ENCODE results near the gene APOBEC3F. TPM values are rescaled to one million over a fixed set of nuclear protein-coding genes. Genes with fewer than 3 reads are reported as not detected.
"Not testable (repeated sequence)": the region's sequence is repeated elsewhere in the genome, so short reads cannot be mapped to it uniquely, and the experiment has no call there.

APOBEC3F gene
- total and polyA plus RNA-seq, 12 donors = 1.3 to 11.6 (median 5.1) TPM

DNA sequence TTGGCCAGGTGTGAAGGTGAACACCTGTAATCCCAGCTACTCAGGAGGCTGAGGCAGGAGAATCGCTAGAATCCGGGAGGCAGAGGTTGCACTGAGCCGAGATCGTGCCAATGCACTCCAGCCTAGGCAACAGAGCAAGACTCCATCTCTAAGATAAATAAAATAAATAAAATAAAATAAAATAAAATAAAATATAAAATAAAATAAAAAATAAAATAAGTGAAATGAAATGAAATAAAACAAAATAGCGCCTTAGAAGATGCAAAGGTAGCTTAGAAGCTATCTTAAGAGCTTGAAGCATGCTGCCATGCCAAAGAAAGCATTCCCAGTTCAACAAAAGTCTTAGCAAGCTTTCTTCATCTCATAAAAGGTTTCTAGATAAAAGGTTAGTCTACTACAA is 33.5 kb upstream of the APOBEC3F start:
- no peaks in the 10 kb centered on the region for H3K27me3 ChIP-seq
- no peak for ATAC-seq
- intact Hi-C loops (cut with DNase I) = loop anchor here in 9 of 10 donors (5.0 to 10.0 kb wide), 6 partner anchors 68 to 242 kb away; partner anchors contain the start of gene APOBEC3G (in 1 of the 9)

DNA sequence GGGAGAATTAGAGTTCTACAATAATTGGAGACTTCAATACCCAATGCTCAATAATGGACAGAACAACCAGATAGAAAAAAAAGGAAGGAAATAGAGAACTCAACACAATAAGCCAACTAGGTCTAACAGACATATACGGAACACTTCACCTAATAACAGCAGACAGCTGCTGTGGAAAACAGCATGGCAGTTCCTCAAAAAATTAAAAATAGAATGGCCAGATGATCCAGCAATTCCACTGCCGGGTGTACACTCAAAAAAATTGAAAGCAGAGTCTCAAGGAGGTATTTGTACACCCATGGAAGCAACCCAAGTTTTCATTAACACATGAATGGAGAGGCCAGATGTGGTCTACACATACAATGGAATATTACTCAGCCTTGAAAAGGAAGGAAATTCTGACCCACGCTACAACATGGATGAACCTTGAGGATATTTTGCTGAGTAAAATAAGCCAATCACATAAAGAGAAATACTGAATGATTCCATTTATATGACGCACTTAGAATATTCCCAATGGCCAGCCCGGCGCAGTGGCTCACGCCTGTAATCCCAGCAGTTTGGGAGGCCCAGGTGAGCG is 32.3 kb upstream of the APOBEC3F start:
- peak in 3 of 8 donors; percentile 34 to 39 (median 34) for ATAC-seq
- intact Hi-C loops (cut with DNase I) = loop anchor here in 9 of 10 donors (5.0 to 10.0 kb wide), 6 partner anchors 66 to 244 kb away; partner anchors contain the start of gene APOBEC3G (in 1 of the 9)
- not testable (repeated sequence) for H3K27me3 ChIP-seq, H3K36me3 ChIP-seq, H3K27ac ChIP-seq, H3K4me1 ChIP-seq, H3K9me3 ChIP-seq, DNase-seq, H3K4me3 ChIP-seq
- WGBS, 2 donors = 77 to 78% methylated on average over 8 of the region's 8 CpGs

More for the DNA sequence above, 33.5 kb upstream of the APOBEC3F start:
- DNase-seq = no peak
- H3K36me3 ChIP-seq = no peaks in the 10 kb centered on the region
- H3K4me3 ChIP-seq = no peak overlapping the region
- peaks cover 0 to 12% (median 7%) of the 10 kb centered on the region in 9 donors for H3K4me1 ChIP-seq
- H3K9me3 ChIP-seq = no peaks in the 10 kb centered on the region
- WGBS, 2 donors = 96 to 98% methylated on average over 5 of the region's 5 CpGs
- TF ChIP-seq, protein P1, sequence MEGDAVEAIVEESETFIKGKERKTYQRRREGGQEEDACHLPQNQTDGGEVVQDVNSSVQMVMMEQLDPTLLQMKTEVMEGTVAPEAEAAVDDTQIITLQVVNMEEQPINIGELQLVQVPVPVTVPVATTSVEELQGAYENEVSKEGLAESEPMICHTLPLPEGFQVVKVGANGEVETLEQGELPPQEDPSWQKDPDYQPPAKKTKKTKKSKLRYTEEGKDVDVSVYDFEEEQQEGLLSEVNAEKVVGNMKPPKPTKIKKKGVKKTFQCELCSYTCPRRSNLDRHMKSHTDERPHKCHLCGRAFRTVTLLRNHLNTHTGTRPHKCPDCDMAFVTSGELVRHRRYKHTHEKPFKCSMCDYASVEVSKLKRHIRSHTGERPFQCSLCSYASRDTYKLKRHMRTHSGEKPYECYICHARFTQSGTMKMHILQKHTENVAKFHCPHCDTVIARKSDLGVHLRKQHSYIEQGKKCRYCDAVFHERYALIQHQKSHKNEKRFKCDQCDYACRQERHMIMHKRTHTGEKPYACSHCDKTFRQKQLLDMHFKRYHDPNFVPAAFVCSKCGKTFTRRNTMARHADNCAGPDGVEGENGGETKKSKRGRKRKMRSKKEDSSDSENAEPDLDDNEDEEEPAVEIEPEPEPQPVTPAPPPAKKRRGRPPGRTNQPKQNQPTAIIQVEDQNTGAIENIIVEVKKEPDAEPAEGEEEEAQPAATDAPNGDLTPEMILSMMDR (IDR thresholded peaks at IDR 0.05) = no peak
- no peak overlapping the region for H3K27ac ChIP-seq

DNA sequence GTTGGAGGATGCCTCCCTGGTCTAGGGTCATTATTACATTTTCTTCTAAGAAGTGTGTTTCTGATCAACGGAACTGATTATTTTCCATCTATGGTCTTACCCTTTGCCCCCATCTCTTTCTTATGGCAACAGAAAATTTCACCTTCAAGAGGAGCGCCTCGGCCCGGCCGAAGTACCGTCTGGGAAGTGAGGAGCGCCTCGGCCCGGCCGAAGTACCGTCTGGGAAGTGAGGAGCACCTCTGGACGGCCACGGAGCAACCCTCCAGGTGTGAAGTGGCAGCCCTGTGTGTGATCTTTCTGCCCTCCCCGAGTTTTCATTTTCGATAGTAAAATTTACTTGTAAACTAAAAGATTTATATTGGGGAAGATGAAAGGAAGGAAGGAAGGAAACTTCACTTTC is 29.7 kb upstream of the APOBEC3F start:
- Histone ChIP-seq H3K27ac (no peak overlapping the region), H3K4me3 (no peak overlapping the region), H3K9me3 (no peaks in the 10 kb centered on the region), H3K36me3 (no peaks in the 10 kb centered on the region), H3K4me1 (peaks cover 0 to 26% (median 16%) of the 10 kb centered on the region in 9 donors), H3K27me3 (no peaks in the 10 kb centered on the region)
- TF ChIP-seq, protein P1 (IDR thresholded peaks at IDR 0.05) = no peak
- 82 to 87% methylated on average over 15 of the region's 15 CpGs for WGBS, 2 donors
- DNase-seq (no peak), ATAC-seq (no peak)
- intact Hi-C loops (cut with DNase I) = loop anchor here in 1 of 10 donors (10.0 kb wide), 1 partner anchor 104 kb away; no protein-coding TSS in a partner anchor

DNA sequence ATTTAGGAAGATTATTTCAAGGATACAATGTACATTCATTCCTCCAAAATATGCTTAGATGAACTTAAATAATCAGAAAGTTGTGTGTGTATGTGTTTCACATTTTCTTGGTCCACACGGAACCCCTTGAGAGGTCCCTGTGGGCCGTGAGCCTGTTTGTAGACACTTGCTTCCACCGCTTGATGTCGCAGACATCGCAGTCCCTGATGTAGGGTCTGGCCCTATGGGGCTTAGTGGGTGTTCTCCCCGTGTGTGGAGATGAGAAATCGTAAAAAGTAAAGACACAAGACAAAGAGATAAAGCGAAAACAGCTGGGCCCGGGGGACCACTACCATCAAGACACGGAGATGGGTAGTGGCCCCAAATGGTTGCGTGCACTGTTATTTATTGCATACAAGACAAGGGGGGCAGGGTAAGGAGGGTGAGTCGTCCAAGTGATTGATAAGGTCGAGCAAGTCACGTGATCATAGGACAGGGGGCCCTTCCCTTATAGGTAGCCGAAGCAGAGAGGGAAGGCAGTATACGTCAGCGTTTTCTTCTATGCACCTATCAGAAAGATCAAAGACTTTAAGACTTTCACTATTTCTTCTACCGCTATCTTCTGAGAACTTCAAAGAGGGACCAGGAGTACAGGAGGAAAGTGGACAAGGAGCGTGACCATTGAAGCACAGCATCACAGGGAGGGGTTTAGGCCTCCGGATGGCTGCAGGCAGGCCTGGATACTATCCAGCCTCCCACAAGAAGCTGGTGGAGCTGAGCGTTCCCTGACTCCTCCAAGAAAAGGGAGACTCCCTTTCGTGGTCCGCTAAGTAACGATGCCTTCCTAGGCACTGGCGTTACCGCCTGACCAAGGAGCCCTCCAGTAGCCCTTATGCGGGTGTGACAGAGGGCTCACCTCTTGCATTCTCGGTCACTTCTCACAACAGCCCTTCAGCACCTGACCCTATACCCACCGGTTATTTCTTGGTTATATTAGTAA is 27.8 kb upstream of the APOBEC3F start:
- ATAC-seq = no peak
- 87% methylated on average over 29 of the region's 29 CpGs for WGBS, 2 donors
- H3K4me3 ChIP-seq = no peak overlapping the region
- peaks cover 0 to 27% (median 16%) of the 10 kb centered on the region in 9 donors for H3K4me1 ChIP-seq
- peaks cover 0 to 1% (median 0%) of the 10 kb centered on the region in 9 donors for H3K36me3 ChIP-seq
- no peak overlapping the region for H3K27ac ChIP-seq
- intact Hi-C loops (cut with DNase I) = loop anchor here in 1 of 10 donors (10.0 kb wide), 1 partner anchor 102 kb away; no protein-coding TSS in a partner anchor
- TF ChIP-seq, protein P1 (IDR thresholded peaks at IDR 0.05) = no peak
- no peaks in the 10 kb centered on the region for H3K27me3 ChIP-seq
- H3K9me3 ChIP-seq = no peaks in the 10 kb centered on the region
- DNase-seq = no peak

DNA sequence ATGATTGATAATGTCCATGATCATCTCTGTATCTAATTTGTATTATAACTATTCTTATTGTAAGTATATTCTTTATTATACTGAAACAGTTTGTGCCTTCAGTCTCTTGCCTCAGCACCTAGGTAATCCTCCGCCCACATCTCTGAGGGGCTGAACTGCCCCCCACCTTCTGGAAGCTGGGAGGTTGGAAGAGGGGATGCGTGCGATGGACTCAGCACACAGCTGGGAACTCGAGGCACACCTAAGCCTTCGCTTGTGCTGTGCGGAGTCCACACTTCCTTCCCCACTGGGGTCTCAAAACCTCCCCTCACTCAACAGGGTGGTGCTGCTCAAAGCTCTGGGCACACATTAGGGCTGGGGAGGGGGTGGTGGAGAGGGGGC is 27.1 kb upstream of the APOBEC3F start:
- Histone ChIP-seq H3K4me1 (peaks cover 0 to 27% (median 14%) of the 10 kb centered on the region in 9 donors), H3K4me3 (peak overlapping the region in 9 of 10 donors; percentile 41 to 72 (median 62)), H3K27ac (peak overlapping the region; percentile 58 to 95 (median 82))
- H3K27me3 ChIP-seq, H3K9me3 ChIP-seq, DNase-seq, H3K36me3 ChIP-seq: not testable (repeated sequence)
- ATAC-seq = peak in 3 of 8 donors; percentile 18 to 35 (median 30)
- intact Hi-C loops (cut with DNase I) = loop anchor here in 1 of 10 donors (10.0 kb wide), 1 partner anchor 101 kb away; no protein-coding TSS in a partner anchor
- WGBS, 2 donors = 79 to 81% methylated on average over 6 of the region's 6 CpGs

Data from heart right ventricle (tissue), 16 donors.